ENCODE results near the gene BICD2. TPM values are rescaled to one million over a fixed set of nuclear protein-coding genes. Genes with fewer than 3 reads are reported as not detected.

BICD2 gene
- total and polyA plus RNA-seq, 7 donors = 5.4 to 38.5 (median 30.6) TPM

DNA sequence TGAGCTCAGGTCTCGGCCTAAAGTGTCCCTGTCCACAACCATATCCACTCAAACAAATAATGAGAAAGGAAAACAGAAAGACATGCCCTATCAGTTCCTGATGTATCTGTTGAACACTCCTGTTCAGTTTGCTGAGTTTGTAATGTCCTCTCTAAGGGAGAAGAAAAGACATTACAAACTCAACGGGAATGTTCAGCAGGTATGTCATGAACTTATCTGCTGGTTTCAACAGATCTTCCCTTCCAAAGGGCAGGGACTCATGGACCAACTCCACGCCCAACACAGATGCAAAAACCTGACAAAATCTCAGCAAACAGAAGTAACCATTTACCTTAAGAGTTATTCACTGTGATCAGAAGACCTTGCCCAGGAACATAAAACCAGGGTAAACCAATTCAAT, 23.7 kb downstream of the BICD2 start:
- H3K4me1 ChIP-seq = peaks cover 0 to 78% (median 68%) of the 10 kb centered on the region in 4 donors
- DNase-seq = no peak
- intact Hi-C loops (cut with DNase I) = loop anchor here (1.0 kb wide), 1 partner anchor 8 kb away; no protein-coding TSS in a partner anchor
- H3K27ac ChIP-seq = peak overlapping the region; percentile 4 to 72 (median 22)
- no peaks in the 10 kb centered on the region for H3K36me3 ChIP-seq
- no peak overlapping the region for H3K4me3 ChIP-seq
- 83 to 90% methylated on average over 3 of the region's 3 CpGs for WGBS, 2 donors
- H3K9me3 ChIP-seq = no peaks in the 10 kb centered on the region
- H3K27me3 ChIP-seq = no peaks in the 10 kb centered on the region
- TF ChIP-seq POLR2AphosphoS5 (IDR thresholded peaks at IDR 0.05) = no peak
- TF ChIP-seq POLR2A (IDR thresholded peaks at IDR 0.05) = no peak
- TF ChIP-seq EP300 (IDR thresholded peaks at IDR 0.05) = no peak
- TF ChIP-seq, protein P1, sequence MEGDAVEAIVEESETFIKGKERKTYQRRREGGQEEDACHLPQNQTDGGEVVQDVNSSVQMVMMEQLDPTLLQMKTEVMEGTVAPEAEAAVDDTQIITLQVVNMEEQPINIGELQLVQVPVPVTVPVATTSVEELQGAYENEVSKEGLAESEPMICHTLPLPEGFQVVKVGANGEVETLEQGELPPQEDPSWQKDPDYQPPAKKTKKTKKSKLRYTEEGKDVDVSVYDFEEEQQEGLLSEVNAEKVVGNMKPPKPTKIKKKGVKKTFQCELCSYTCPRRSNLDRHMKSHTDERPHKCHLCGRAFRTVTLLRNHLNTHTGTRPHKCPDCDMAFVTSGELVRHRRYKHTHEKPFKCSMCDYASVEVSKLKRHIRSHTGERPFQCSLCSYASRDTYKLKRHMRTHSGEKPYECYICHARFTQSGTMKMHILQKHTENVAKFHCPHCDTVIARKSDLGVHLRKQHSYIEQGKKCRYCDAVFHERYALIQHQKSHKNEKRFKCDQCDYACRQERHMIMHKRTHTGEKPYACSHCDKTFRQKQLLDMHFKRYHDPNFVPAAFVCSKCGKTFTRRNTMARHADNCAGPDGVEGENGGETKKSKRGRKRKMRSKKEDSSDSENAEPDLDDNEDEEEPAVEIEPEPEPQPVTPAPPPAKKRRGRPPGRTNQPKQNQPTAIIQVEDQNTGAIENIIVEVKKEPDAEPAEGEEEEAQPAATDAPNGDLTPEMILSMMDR (IDR thresholded peaks at IDR 0.05) = no peak

DNA sequence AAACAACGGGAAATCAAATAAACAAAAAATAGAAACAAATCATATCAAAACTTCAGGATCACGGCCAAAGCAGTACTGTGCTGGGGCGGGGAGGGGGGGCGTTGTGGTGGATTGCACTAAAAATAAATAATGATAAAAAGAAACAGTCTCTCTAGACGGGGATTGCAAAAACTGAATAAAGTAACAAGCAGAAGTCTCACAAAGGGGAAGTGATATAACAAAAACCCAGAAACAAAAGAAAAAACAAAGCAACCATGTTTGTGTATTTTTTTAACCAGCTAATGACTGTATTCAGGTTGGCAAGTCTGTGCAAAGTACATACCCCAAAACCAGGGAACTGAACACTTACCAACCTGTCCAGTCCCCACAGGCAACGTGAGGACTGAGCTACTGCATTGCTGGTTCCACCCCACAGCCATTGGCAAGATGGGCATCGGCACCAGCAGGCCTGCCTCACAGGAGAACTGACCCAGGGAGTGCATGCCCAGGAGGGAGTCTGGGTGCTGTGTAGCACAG, 24.1 kb downstream of the BICD2 start:
- DNase-seq = no peak
- WGBS, 2 donors = 46 to 64% methylated on average over 7 of the region's 7 CpGs
- Histone ChIP-seq H3K4me3 (no peak overlapping the region), H3K4me1 (peaks cover 0 to 78% (median 69%) of the 10 kb centered on the region in 4 donors), H3K27ac (peak overlapping the region; percentile 4 to 72 (median 22)), H3K27me3 (no peaks in the 10 kb centered on the region), H3K9me3 (no peaks in the 10 kb centered on the region), H3K36me3 (no peaks in the 10 kb centered on the region)
- TF ChIP-seq EP300 (IDR thresholded peaks at IDR 0.05) (no peak), POLR2A (IDR thresholded peaks at IDR 0.05) (no peak), POLR2AphosphoS5 (IDR thresholded peaks at IDR 0.05) (no peak)
- TF ChIP-seq, protein P1 (IDR thresholded peaks at IDR 0.05) = no peak
- intact Hi-C loops (cut with DNase I) = loop anchor here (1.0 kb wide), 1 partner anchor 9 kb away; no protein-coding TSS in a partner anchor

DNA sequence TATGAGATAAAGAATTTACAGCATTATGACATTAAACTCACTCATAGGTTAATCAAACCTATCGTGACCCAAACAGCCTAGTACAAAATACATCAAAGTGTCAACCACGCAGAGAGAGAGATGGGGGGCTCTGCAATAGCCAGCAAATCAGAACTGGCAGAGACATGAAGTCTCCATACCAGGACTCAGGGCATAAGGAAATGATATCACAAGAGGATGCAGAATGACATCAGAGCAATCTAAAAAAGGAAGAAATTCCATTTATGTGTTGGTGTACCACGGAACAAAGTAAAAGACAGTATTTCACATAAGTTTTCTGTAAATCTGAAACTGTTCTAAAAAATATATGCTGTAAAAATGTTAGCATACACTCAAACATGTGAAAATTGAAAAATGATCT, 24.6 kb downstream of the BICD2 start:
- intact Hi-C loops (cut with DNase I) = loop anchor here (1.0 kb wide), 1 partner anchor 9 kb away; no protein-coding TSS in a partner anchor

DNA sequence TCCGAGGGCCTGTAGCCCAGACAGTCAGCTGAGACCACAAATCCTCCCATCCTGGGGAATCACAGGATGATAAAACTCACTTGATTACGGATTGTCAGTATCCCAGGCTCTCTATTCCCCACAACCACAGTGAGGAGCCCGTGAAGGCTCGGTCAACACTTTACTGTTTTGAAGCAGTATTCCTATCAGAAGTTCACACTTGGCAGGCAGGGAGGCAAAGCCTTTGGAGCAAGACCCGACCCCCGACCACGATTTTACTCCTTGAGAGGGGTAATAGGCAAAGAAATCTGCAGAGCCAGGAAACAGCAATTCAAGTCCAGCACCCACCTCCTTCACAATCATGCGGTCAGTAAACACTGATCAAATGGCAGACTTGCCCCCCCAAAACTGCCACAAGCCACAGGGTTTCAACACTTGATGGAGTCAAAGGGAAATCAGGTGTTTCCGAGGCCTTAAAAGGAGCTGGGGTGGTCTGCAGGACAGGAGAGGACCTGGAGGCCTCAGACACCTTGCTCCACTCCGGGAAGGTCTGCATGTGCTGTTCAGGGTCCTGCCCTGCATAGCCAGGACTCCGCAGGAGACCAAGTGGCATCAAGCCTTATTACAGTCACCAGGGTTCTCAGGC, 25.2 kb downstream of the BICD2 start:
- no peak for DNase-seq
- intact Hi-C loops (cut with DNase I) = no loop called here
- peak overlapping the region in 3 of 4 donors; percentile 16 to 72 (median 27) for H3K27ac ChIP-seq

More for the DNA sequence above, 24.6 kb downstream of the BICD2 start:
- no peak for DNase-seq
- WGBS, 2 donors = 62 to 84% methylated on average over 3 of the region's 3 CpGs
- TF ChIP-seq, protein P1 (IDR thresholded peaks at IDR 0.05) = no peak
- TF ChIP-seq POLR2A (IDR thresholded peaks at IDR 0.05) = no peak
- no peak for TF ChIP-seq EP300 (IDR thresholded peaks at IDR 0.05)
- TF ChIP-seq POLR2AphosphoS5 (IDR thresholded peaks at IDR 0.05) = no peak
- H3K36me3 ChIP-seq = no peaks in the 10 kb centered on the region
- H3K4me3 ChIP-seq = no peak overlapping the region
- H3K27ac ChIP-seq = peak overlapping the region; percentile 4 to 72 (median 22)
- no peaks in the 10 kb centered on the region for H3K9me3 ChIP-seq
- peaks cover 0 to 78% (median 64%) of the 10 kb centered on the region in 4 donors for H3K4me1 ChIP-seq
- no peaks in the 10 kb centered on the region for H3K27me3 ChIP-seq

More for the DNA sequence above, 25.2 kb downstream of the BICD2 start:
- Histone ChIP-seq H3K36me3 (no peaks in the 10 kb centered on the region), H3K4me3 (no peak overlapping the region), H3K27me3 (no peaks in the 10 kb centered on the region), H3K4me1 (peaks cover 0 to 79% (median 62%) of the 10 kb centered on the region in 4 donors), H3K9me3 (no peaks in the 10 kb centered on the region)
- 85 to 92% methylated on average over 11 of the region's 11 CpGs for WGBS, 2 donors
- TF ChIP-seq POLR2AphosphoS5 (IDR thresholded peaks at IDR 0.05) (no peak), EP300 (IDR thresholded peaks at IDR 0.05) (no peak), POLR2A (IDR thresholded peaks at IDR 0.05) (no peak)
- TF ChIP-seq, protein P1 (IDR thresholded peaks at IDR 0.05) = no peak
